A549 (cell line): ENCODE data around the gene PLRG1. TPM values are rescaled to one million over a fixed set of nuclear protein-coding genes. Genes with fewer than 3 reads are reported as not detected.

ENCODE experiments used
- ATAC-seq, 2 experiments: fragments of 200-7000 bp in 1 of 2; fragments of >200 bp in 1 of 2; cut with Nextera tagmentation in 1 of 2; cut with Tn5 transposase in 1 of 2; 3 replicates each; pipeline versions ENCODE4 v1.8.0 to v1.9.1; 2018 to 2020; ENCODE audit warnings: mild to moderate bottlenecking in 1 of 2, moderate library complexity in 1 of 2
- CTCF ChIA-PET: fragments of 300-600 bp; sonication (Branson Sonifier 250); formaldehyde crosslinking; extraction: SDS; loops from one replicate; lab custom pipeline; 2021; ENCODE audit warnings: antibody characterized with exemption, inconsistent platforms; lab: Yijun Ruan, JAX
- POLR2A ChIA-PET: fragments of 350-600 bp; formaldehyde crosslinking; extraction: SDS; loops from one replicate; lab custom pipeline; 2021; ENCODE audit warnings: antibody characterized with exemption, inconsistent platforms; lab: Yijun Ruan, JAX
- DNase-seq, 2 experiments: peaks; one replicate each; pipeline versions ENCODE4 v3.0.0 to v3.0.0-alpha.2; 2011 to 2016; ENCODE audit warnings: low read depth in 1 of 2, low spot score in 1 of 2
- FAIRE-seq: peaks from 2 replicates; lab custom pipeline; 2011; peaks lifted over from hg19 to GRCh38; lab: Jason Lieb, UNC
- H3K27ac ChIP-seq, 2 experiments: fragments of >200 bp; sonication (Bioruptor Twin); formaldehyde crosslinking; 3 replicates each; pipeline ENCODE4 v1.5.1; 2016 to 2017
- H3K4me1 ChIP-seq: fragments of >200 bp; sonication (Bioruptor Twin); formaldehyde crosslinking; 3 replicates; pipeline ENCODE4 v1.6.1; 2016
- H3K4me2 ChIP-seq: fragments of >200 bp; sonication (Bioruptor Twin); formaldehyde crosslinking; 3 replicates; pipeline ENCODE4 v1.6.1; 2016
- H3K4me3 ChIP-seq: fragments of >200 bp; sonication (Bioruptor Twin); formaldehyde crosslinking; 3 replicates; pipeline ENCODE4 v1.5.1; 2016
- H3K9me3 ChIP-seq: fragments of >200 bp; sonication (Bioruptor Twin); formaldehyde crosslinking; 3 replicates; pipeline ENCODE4 v1.6.1; 2016
- CBX2 ChIP-seq: fragments of 200-600 bp; sonication (generic); IDR thresholded peaks from 2 replicates; pipeline ENCODE4 v1.6.1; 2016; ENCODE audit warnings: low read depth, mild to moderate bottlenecking, borderline replicate concordance
- CHD4 ChIP-seq: fragments of 200-600 bp; sonication (generic); IDR thresholded peaks from 2 replicates; pipeline ENCODE4 v1.6.1; 2016; ENCODE audit warnings: antibody characterized with exemption, mild to moderate bottlenecking, borderline replicate concordance
- EHF ChIP-seq: fragments of 250-450 bp; sonication (Bioruptor Pico); IDR thresholded peaks from 2 replicates; pipeline ENCODE4 v1.5.0; 2020; ENCODE audit warnings: mild to moderate bottlenecking
- FOSB ChIP-seq: fragments of 250-450 bp; sonication (Bioruptor Pico); IDR thresholded peaks from 2 replicates; pipeline ENCODE4 v1.5.0; 2020; ENCODE audit warnings: mild to moderate bottlenecking, moderate library complexity
- FOSL2 ChIP-seq, 2 experiments: fragments of 450-650 bp in 1 of 2; fragments of >200 bp in 1 of 2; sonication (Bioruptor Twin) in 1 of 2; formaldehyde crosslinking; IDR thresholded peaks; 2 replicates each; pipeline versions ENCODE4 v1.5.0 to v1.6.1; 2016 to 2020; ENCODE audit warnings: mild to moderate bottlenecking in 1 of 2, moderate library complexity in 1 of 2
- HMGXB4 ChIP-seq: fragments of 250-450 bp; sonication (Bioruptor Pico); IDR thresholded peaks from 2 replicates; pipeline ENCODE4 v1.5.0; 2021; ENCODE audit warnings: mild to moderate bottlenecking, moderate library complexity, borderline replicate concordance
- HOXA7 ChIP-seq: fragments of 250-450 bp; sonication (Bioruptor Pico); IDR thresholded peaks from 2 replicates; pipeline ENCODE4 v1.5.0; 2020; ENCODE audit warnings: mild to moderate bottlenecking, moderate library complexity
- HOXB13 ChIP-seq: fragments of 250-450 bp; sonication (Bioruptor Pico); IDR thresholded peaks from 2 replicates; pipeline ENCODE4 v1.5.0; 2020; ENCODE audit warnings: low read depth, mild to moderate bottlenecking, moderate library complexity
- JUN ChIP-seq, 2 experiments: fragments of >200 bp; sonication (Bioruptor Twin); formaldehyde crosslinking; IDR thresholded peaks; 2 replicates in 1 of 2; 3 replicates in 1 of 2; pipeline ENCODE4 v1.6.1; 2016 to 2017
- KDM1A ChIP-seq: fragments of 200-600 bp; sonication (generic); IDR thresholded peaks from 2 replicates; pipeline ENCODE4 v1.6.1; 2016; ENCODE audit warnings: low read depth, mild to moderate bottlenecking
- KDM5A ChIP-seq: fragments of 200-600 bp; sonication (generic); IDR thresholded peaks from 2 replicates; pipeline ENCODE4 v1.6.1; 2016; ENCODE audit warnings: antibody characterized with exemption, mild to moderate bottlenecking
- NFE2L2 ChIP-seq: fragments of 150-350 bp; conservative IDR thresholded peaks from 2 replicates; pipeline ENCODE4 v1.6.1; 2014; ENCODE audit warnings: low read length
- PBX3 ChIP-seq: IDR thresholded peaks from 2 replicates; pipeline ENCODE4 v1.6.1; 2012
- RCOR1 ChIP-seq: fragments of 150-350 bp; IDR thresholded peaks from 2 replicates; pipeline ENCODE4 v1.6.1; 2014; ENCODE audit warnings: antibody characterized with exemption, low read length, low read depth
- REST ChIP-seq: fragments of 200-600 bp; sonication (generic); IDR thresholded peaks from 2 replicates; pipeline ENCODE4 v1.6.1; 2016; ENCODE audit warnings: antibody characterized with exemption, mild to moderate bottlenecking, moderate library complexity
- TP53 ChIP-seq: fragments of 250-450 bp; sonication (Bioruptor Pico); IDR thresholded peaks from 2 replicates; pipeline ENCODE4 v1.5.0; 2021; ENCODE audit warnings: mild to moderate bottlenecking, moderate library complexity
- ZC3H11A ChIP-seq: fragments of 450-650 bp; IDR thresholded peaks from 2 replicates; pipeline ENCODE4 v1.6.1; 2014; ENCODE audit warnings: antibody characterized with exemption, mild to moderate bottlenecking
- ZFP36 ChIP-seq: fragments of 450-650 bp; IDR thresholded peaks from 2 replicates; pipeline ENCODE4 v1.6.1; 2014; ENCODE audit warnings: borderline replicate concordance; ENCODE audit not compliant: partially characterized antibody
- WGBS: methylation state at CpG from one replicate; pipeline ENCODE4 v1.1.6; 2017; ENCODE audit errors: missing lambda C conversion rate; 5-methylcytosine and 5-hydroxymethylcytosine counted together
- polyA plus RNA-seq, 4 experiments: library from polyadenylated mRNA; depleted of rRNA in 3 of 4; stranded (reverse); fragments of >200 nt; fragmentation: RNase III in 1 of 4; extraction: RNeasy Plus Mini Kit Qiagen cat#74134 plus additional on column Dnase treatment in 1 of 4; gene quantifications; 2 replicates in 3 of 4; 3 replicates in 1 of 4; pipeline ENCODE4 v1.2.3, GENCODE V29; 2011 to 2017
- TF ChIP-seq, protein P1 (sequence below): IDR thresholded peaks from 2 replicates; pipeline ENCODE4 v1.6.1; 2012; ENCODE audit warnings: low read depth, borderline replicate concordance
- TF ChIP-seq, protein P2 (sequence below): fragments of 250-450 bp; sonication (Bioruptor Pico); IDR thresholded peaks from 2 replicates; pipeline ENCODE4 v1.5.0; 2020; ENCODE audit warnings: low read depth, mild to moderate bottlenecking, moderate library complexity
- TF ChIP-seq, protein P3 (sequence below): fragments of >200 bp; sonication (Bioruptor Twin); formaldehyde crosslinking; IDR thresholded peaks from 2 replicates; pipeline ENCODE4 v1.6.1; 2016

The PLRG1 gene
- polyA plus RNA-seq, 2 of the 4 experiments (the other 2 are of a cell fraction): 50.4 to 123 TPM

DNA sequence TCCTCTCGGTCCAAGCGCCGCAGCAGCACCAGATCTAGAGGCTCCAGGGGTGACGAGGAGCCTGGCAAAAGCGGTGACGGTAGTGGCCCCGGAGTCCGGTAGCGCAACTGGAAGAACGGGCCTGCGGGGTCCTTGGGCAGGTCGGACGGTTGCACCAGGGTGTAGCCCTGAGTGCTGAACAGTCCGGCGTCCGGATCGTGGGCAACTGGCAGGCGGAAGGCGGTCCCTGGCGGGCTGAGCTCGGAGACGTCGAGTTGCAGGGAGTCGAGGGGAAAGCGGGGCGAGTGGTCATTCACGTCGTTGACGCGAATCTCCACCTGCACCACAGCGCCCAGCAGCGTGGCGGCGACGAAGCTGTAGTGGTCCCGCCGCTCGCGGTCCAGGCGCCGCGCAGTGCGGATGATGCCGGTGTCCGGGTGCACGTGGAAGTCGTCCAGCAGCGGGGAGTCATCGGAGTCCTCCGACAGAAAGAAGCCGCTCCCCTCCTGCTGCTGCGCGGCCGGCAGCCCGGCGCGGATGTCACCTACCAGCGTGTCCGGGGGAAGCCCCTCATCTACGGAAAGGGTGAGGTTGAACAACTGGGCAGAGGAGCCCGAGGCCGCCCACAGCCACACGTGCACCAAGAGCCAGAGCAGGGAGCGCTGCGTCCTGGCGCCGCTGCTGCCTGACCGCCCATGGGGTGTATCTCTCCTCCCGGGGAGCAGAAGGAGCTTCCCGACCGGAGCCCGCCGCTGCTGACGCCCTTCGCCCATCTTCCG, 59.4 kb downstream of the PLRG1 start:
- ChIA-PET POLR2A (no interaction called here), CTCF (interaction anchor here (0.6 to 0.9 kb wide), 2 partner anchors 12 to 111 kb away, joined by 3 read pairs; no protein-coding TSS in a partner anchor)
- FAIRE-seq: no peak
- H3K27ac ChIP-seq: no peak overlapping the region
- peak overlapping the region; percentile 41 for H3K4me3 ChIP-seq
- H3K9me3 ChIP-seq: no peaks in the 10 kb centered on the region
- peak; percentile 14 to 72; a peak in 5 of 6 replicates for ATAC-seq
- H3K4me2 ChIP-seq: peak overlapping the region; percentile 90
- DNase-seq: peak in 1 of 2 experiments; percentile 17
- TF ChIP-seq FOSB (CRISPR knock-in tag): no peak
- TF ChIP-seq JUN (IDR thresholded peaks at IDR 0.05): no peak
- TF ChIP-seq NFE2L2: no peak
- no peak for TF ChIP-seq PBX3
- no peak for TF ChIP-seq KDM1A
- TF ChIP-seq HMGXB4: no peak
- no peak for TF ChIP-seq EHF (CRISPR knock-in tag)
- TF ChIP-seq, protein P1, sequence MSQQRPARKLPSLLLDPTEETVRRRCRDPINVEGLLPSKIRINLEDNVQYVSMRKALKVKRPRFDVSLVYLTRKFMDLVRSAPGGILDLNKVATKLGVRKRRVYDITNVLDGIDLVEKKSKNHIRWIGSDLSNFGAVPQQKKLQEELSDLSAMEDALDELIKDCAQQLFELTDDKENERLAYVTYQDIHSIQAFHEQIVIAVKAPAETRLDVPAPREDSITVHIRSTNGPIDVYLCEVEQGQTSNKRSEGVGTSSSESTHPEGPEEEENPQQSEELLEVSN: no peak
- TF ChIP-seq, protein P2, sequence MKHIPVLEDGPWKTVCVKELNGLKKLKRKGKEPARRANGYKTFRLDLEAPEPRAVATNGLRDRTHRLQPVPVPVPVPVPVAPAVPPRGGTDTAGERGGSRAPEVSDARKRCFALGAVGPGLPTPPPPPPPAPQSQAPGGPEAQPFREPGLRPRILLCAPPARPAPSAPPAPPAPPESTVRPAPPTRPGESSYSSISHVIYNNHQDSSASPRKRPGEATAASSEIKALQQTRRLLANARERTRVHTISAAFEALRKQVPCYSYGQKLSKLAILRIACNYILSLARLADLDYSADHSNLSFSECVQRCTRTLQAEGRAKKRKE (CRISPR knock-in tag): no peak
- TF ChIP-seq CHD4: no peak
- no peak for TF ChIP-seq TP53 (CRISPR knock-in tag)
- no peaks in the 10 kb centered on the region for H3K4me1 ChIP-seq
- 91% methylated on average over 13 of the region's 76 CpGs for WGBS

DNA sequence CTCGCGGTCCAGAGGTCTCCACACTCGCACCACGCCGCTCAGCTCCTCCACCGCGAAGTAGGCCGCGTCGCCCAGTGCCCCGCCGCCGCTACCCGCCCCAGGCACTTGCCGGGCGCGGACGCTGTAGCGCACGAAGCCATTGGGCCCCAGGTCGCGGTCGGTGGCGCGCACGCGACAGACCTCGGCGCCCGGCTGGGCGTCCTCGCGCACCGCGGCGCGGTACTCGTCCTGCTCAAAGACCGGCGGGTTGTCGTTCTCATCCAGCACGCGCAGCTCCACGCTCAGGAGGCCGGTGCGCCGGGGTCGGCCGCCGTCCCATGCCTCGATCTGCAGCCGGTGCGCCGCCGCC, 60.0 kb downstream of the PLRG1 start:
- POLR2A ChIA-PET: no interaction called here
- WGBS: 70% methylated on average over 37 of the region's 55 CpGs
- ATAC-seq: no peak

More for the DNA sequence above, 60.0 kb downstream of the PLRG1 start:
- H3K27ac ChIP-seq: no peak overlapping the region
- no peaks in the 10 kb centered on the region for H3K4me1 ChIP-seq
- H3K9me3 ChIP-seq: no peaks in the 10 kb centered on the region
- H3K4me3 ChIP-seq: no peak overlapping the region
- CTCF ChIA-PET: no interaction called here
- DNase-seq: no peak
- no peak for FAIRE-seq
- no peak for TF ChIP-seq ZFP36
- no peak for TF ChIP-seq ZC3H11A
- TF ChIP-seq REST: no peak
- no peak for TF ChIP-seq CBX2
- TF ChIP-seq KDM5A: no peak
- no peak for TF ChIP-seq RCOR1
- no peak for TF ChIP-seq FOSB (CRISPR knock-in tag)
- TF ChIP-seq HOXA7 (CRISPR knock-in tag): no peak
- no peak for TF ChIP-seq HOXB13 (CRISPR knock-in tag)
- no peak for TF ChIP-seq FOSL2 (IDR thresholded peaks at IDR 0.05)
- TF ChIP-seq FOSL2 (CRISPR knock-in tag; IDR thresholded peaks at IDR 0.05): no peak
- TF ChIP-seq, protein P3, sequence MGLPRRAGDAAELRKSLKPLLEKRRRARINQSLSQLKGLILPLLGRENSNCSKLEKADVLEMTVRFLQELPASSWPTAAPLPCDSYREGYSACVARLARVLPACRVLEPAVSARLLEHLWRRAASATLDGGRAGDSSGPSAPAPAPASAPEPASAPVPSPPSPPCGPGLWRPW: no peak
- no peak overlapping the region for H3K4me2 ChIP-seq
